H9 (cell line): ENCODE measurements around the gene LYZL6. TPM values are rescaled to one million over a fixed set of nuclear protein-coding genes. Genes with fewer than 3 reads are reported as not detected.

Experiments used
- DNase-seq: peaks from one replicate; pipeline ENCODE4 v3.0.0-alpha.2; 2017
- H2AFZ ChIP-seq: one replicate; pipeline ENCODE4 v1.6.1; 2013; ENCODE audit warnings: mild to moderate bottlenecking, low read length, control low read depth, moderate library complexity
- H2AK5ac ChIP-seq: 2 replicates; pipeline ENCODE4 v1.6.1; 2013; ENCODE audit warnings: low read length, control low read depth, mixed read lengths; ENCODE audit not compliant: insufficient read length
- H2BK120ac ChIP-seq: one replicate; pipeline ENCODE4 v1.6.1; 2013; ENCODE audit warnings: low read depth, mild to moderate bottlenecking, low read length, control low read depth, inconsistent platforms; ENCODE audit not compliant: poor library complexity, severe bottlenecking
- H2BK12ac ChIP-seq: 2 replicates; pipeline ENCODE4 v1.6.1; 2013; ENCODE audit warnings: low read length, control low read depth, mixed read lengths, low read depth; ENCODE audit not compliant: insufficient read length
- H2BK15ac ChIP-seq: 2 replicates; pipeline ENCODE4 v1.6.1; 2013; ENCODE audit warnings: low read depth, low read length, control low read depth
- H2BK20ac ChIP-seq: one replicate; pipeline ENCODE4 v1.6.1; 2013; ENCODE audit warnings: low read depth, mild to moderate bottlenecking, low read length, control low read depth, inconsistent platforms; ENCODE audit not compliant: poor library complexity, severe bottlenecking
- H2BK5ac ChIP-seq: 2 replicates; pipeline ENCODE4 v1.6.1; 2013; ENCODE audit warnings: low read length, control low read depth, mixed read lengths; ENCODE audit not compliant: insufficient read length
- H3K14ac ChIP-seq: 2 replicates; pipeline ENCODE4 v1.6.1; 2013; ENCODE audit warnings: low read length, control low read depth; ENCODE audit not compliant: insufficient read depth
- H3K18ac ChIP-seq: 2 replicates; pipeline ENCODE4 v1.6.1; 2013; ENCODE audit warnings: low read depth, mild to moderate bottlenecking, mixed read lengths, low read length, control low read depth; ENCODE audit not compliant: insufficient read length
- H3K23ac ChIP-seq: 2 replicates; pipeline ENCODE4 v1.6.1; 2013; ENCODE audit warnings: low read length, control low read depth, mixed read lengths, low read depth; ENCODE audit not compliant: insufficient read length
- H3K23me2 ChIP-seq: 2 replicates; pipeline ENCODE4 v1.6.1; 2013; ENCODE audit warnings: low read depth, mild to moderate bottlenecking, mixed read lengths, low read length, control low read depth; ENCODE audit not compliant: insufficient read length, poor library complexity, severe bottlenecking
- H3K27ac ChIP-seq: 2 replicates; pipeline ENCODE4 v1.5.1; 2013; ENCODE audit warnings: low read length, control low read depth, mixed read lengths, low read depth; ENCODE audit not compliant: insufficient read length
- H3K27me3 ChIP-seq: 2 replicates; pipeline ENCODE4 v1.6.1; 2013; ENCODE audit warnings: low read length, control low read depth, inconsistent platforms; ENCODE audit not compliant: insufficient read depth
- H3K4ac ChIP-seq: 2 replicates; pipeline ENCODE4 v1.6.1; 2013; ENCODE audit warnings: low read depth, mild to moderate bottlenecking, control low read depth, inconsistent platforms, low read length, moderate library complexity
- H3K4me1 ChIP-seq: 2 replicates; pipeline ENCODE4 v1.6.1; 2013; ENCODE audit warnings: low read length, control low read depth, inconsistent platforms; ENCODE audit not compliant: insufficient read depth
- H3K4me2 ChIP-seq: 2 replicates; pipeline ENCODE4 v1.6.1; 2013; ENCODE audit warnings: low read length, control low read depth, mixed read lengths; ENCODE audit not compliant: insufficient read length, insufficient read depth
- H3K56ac ChIP-seq: 2 replicates; pipeline ENCODE4 v1.6.1; 2013; ENCODE audit warnings: low read depth, mild to moderate bottlenecking, mixed read lengths, low read length, control low read depth; ENCODE audit not compliant: insufficient read length
- H3K79me1 ChIP-seq: 2 replicates; pipeline ENCODE4 v1.6.1; 2013; ENCODE audit warnings: low read depth, mild to moderate bottlenecking, moderate library complexity, low read length, control low read depth, inconsistent platforms; ENCODE audit not compliant: insufficient read depth, poor library complexity, severe bottlenecking
- H3K79me2 ChIP-seq: 2 replicates; pipeline ENCODE4 v1.6.1; 2013; ENCODE audit warnings: low read length, control low read depth, inconsistent platforms; ENCODE audit not compliant: insufficient read depth
- H3K9ac ChIP-seq: 2 replicates; pipeline ENCODE4 v1.6.1; 2013; ENCODE audit warnings: low read length, control low read depth, mixed read lengths; ENCODE audit not compliant: insufficient read length; ENCODE audit errors: extremely low read depth
- H3K9me3 ChIP-seq: one replicate; pipeline ENCODE4 v1.6.1; 2013; ENCODE audit warnings: low read depth, low read length, inconsistent platforms; ENCODE audit not compliant: control insufficient read depth
- H3T11ph ChIP-seq: one replicate; pipeline ENCODE4 v1.6.1; 2013; ENCODE audit warnings: mild to moderate bottlenecking, low read length, control low read depth, inconsistent platforms
- H4K20me1 ChIP-seq: one replicate; pipeline ENCODE4 v1.6.1; 2013; ENCODE audit not compliant: control insufficient read depth, insufficient read length, insufficient read depth
- H4K5ac ChIP-seq: 2 replicates; pipeline ENCODE4 v1.6.1; 2013; ENCODE audit warnings: low read depth, mild to moderate bottlenecking, mixed read lengths, low read length, control low read depth; ENCODE audit not compliant: insufficient read length
- H4K8ac ChIP-seq: replicated peaks from 2 replicates; pipeline ENCODE4 v1.6.1; 2013; ENCODE audit warnings: low read length, control low read depth, mixed read lengths, low read depth; ENCODE audit not compliant: insufficient read length
- H4K91ac ChIP-seq: 2 replicates; pipeline ENCODE4 v1.6.1; 2013; ENCODE audit warnings: low read depth, mild to moderate bottlenecking, moderate library complexity, mixed read lengths, low read length, control low read depth; ENCODE audit not compliant: insufficient read length
- H3K27ac Mint-ChIP-seq, 3 experiments: 2 replicates in 2 of 3; 3 replicates in 1 of 3; pipeline ENCODE4 v1.8.0; 2020 to 2021; ENCODE audit warnings: mixed read lengths in 3 of 3, mild to moderate bottlenecking in 1 of 3, moderate library complexity in 1 of 3
- H3K27me3 Mint-ChIP-seq: 2 replicates; pipeline ENCODE4 v1.8.0; 2021; ENCODE audit warnings: low read depth, mild to moderate bottlenecking, moderate library complexity, mixed read lengths
- H3K36me3 Mint-ChIP-seq, 3 experiments: 2 replicates in 2 of 3; 3 replicates in 1 of 3; pipeline ENCODE4 v1.8.0; 2020 to 2021; ENCODE audit warnings: low read depth in 3 of 3, mixed read lengths in 3 of 3; ENCODE audit not compliant: insufficient read depth in 1 of 3
- H3K4me1 Mint-ChIP-seq, 2 experiments: 2 replicates each; pipeline ENCODE4 v1.8.0; 2020; ENCODE audit warnings: mixed read lengths in 2 of 2
- H3K4me3 Mint-ChIP-seq, 2 experiments: 2 replicates in 1 of 2; 3 replicates in 1 of 2; pipeline ENCODE4 v1.8.0; 2020 to 2021; ENCODE audit warnings: mild to moderate bottlenecking in 2 of 2, mixed read lengths in 2 of 2, moderate library complexity in 1 of 2
- H3K9me3 Mint-ChIP-seq, 2 experiments: 2 replicates in 1 of 2; 3 replicates in 1 of 2; pipeline ENCODE4 v1.8.0; 2020; ENCODE audit warnings: mild to moderate bottlenecking in 2 of 2, mixed read lengths in 2 of 2, moderate library complexity in 1 of 2
- WGBS: extraction: QIAGEN DNeasy Blood & Tissue Kit; methylation state at CpG from one replicate; pipeline ENCODE4 v1.1.7; 2013; ENCODE audit warnings: missing lambda C conversion rate, low lambda C conversion rate, mixed read lengths; ENCODE audit not compliant: insufficient read length; ENCODE audit errors: extremely low coverage; 5-methylcytosine and 5-hydroxymethylcytosine counted together
- total RNA-seq: library from RNA; stranded (reverse); gene quantifications from 2 replicates; pipeline ENCODE4 v1.2.1, GENCODE V29; 2021
- TF ChIP-seq, protein P1 (sequence below): fragments of 200-600 bp; sonication (generic); conservative IDR thresholded peaks from 3 replicates; pipeline ENCODE4 v1.8.0; 2021; ENCODE audit warnings: antibody characterized with exemption, mild to moderate bottlenecking

LYZL6 gene
- total RNA-seq, 1 experiment from 2014 or later = not detected

- no peak overlapping the region for H2BK15ac ChIP-seq
- Mint-ChIP-seq H3K27me3 (peaks cover 2% of the 10 kb centered on the region), H3K27ac (no peak overlapping the region), H3K9me3 (peaks cover 3 to 21% of the 10 kb centered on the region in 2 experiments; a peak in 4 of 5 replicates), H3K36me3 (peaks cover 0 to 40% (median 38%) of the 10 kb centered on the region in 3 experiments; a peak in 6 of 7 replicates), H3K4me1 (peaks cover 4 to 6% of the 10 kb centered on the region in 2 experiments), H3K4me3 (no peak overlapping the region)
- H3K4me1 ChIP-seq = no peaks in the 10 kb centered on the region
- no peaks in the 10 kb centered on the region for H3K79me2 ChIP-seq
- H3K4me2 ChIP-seq = no peak overlapping the region
- no peak overlapping the region for H2AFZ ChIP-seq
- H3K23ac ChIP-seq = no peak overlapping the region
- no peak overlapping the region for H4K8ac ChIP-seq
- H4K20me1 ChIP-seq = no peaks in the 10 kb centered on the region
- no peak overlapping the region for H2AK5ac ChIP-seq
- no peak overlapping the region for H3K14ac ChIP-seq
- no peak overlapping the region for H2BK5ac ChIP-seq
- H3K56ac ChIP-seq = no peak overlapping the region
- H2BK20ac ChIP-seq = no peak overlapping the region
- no peak overlapping the region for H3K18ac ChIP-seq
- H3K79me1 ChIP-seq = no peaks in the 10 kb centered on the region
- no peak overlapping the region for H3K4ac ChIP-seq
- DNase-seq = no peak
- H3T11ph ChIP-seq = no peak overlapping the region
- no peak overlapping the region for H3K27ac ChIP-seq
- WGBS = no CpG with 5 or more reads among the region's 1 CpG
- no peak overlapping the region for H2BK120ac ChIP-seq
- H4K5ac ChIP-seq = no peak overlapping the region
- H3K27me3 ChIP-seq = no peaks in the 10 kb centered on the region
- TF ChIP-seq, protein P1, sequence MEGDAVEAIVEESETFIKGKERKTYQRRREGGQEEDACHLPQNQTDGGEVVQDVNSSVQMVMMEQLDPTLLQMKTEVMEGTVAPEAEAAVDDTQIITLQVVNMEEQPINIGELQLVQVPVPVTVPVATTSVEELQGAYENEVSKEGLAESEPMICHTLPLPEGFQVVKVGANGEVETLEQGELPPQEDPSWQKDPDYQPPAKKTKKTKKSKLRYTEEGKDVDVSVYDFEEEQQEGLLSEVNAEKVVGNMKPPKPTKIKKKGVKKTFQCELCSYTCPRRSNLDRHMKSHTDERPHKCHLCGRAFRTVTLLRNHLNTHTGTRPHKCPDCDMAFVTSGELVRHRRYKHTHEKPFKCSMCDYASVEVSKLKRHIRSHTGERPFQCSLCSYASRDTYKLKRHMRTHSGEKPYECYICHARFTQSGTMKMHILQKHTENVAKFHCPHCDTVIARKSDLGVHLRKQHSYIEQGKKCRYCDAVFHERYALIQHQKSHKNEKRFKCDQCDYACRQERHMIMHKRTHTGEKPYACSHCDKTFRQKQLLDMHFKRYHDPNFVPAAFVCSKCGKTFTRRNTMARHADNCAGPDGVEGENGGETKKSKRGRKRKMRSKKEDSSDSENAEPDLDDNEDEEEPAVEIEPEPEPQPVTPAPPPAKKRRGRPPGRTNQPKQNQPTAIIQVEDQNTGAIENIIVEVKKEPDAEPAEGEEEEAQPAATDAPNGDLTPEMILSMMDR = no peak
- H3K23me2 ChIP-seq = no peaks in the 10 kb centered on the region
- no peaks in the 10 kb centered on the region for H3K9me3 ChIP-seq
- no peak overlapping the region for H3K9ac ChIP-seq
- no peak overlapping the region for H4K91ac ChIP-seq
- no peak overlapping the region for H2BK12ac ChIP-seq
These were observed 23.3 kb downstream of the LYZL6 start for GRCh38 chr17:35920229-35920628.
